ENCODE measurements around the gene TCF7.
A peak's percentile ranks its signal among the peaks of the same experiment; 100 is the strongest.

Gene TCF7

DNA sequence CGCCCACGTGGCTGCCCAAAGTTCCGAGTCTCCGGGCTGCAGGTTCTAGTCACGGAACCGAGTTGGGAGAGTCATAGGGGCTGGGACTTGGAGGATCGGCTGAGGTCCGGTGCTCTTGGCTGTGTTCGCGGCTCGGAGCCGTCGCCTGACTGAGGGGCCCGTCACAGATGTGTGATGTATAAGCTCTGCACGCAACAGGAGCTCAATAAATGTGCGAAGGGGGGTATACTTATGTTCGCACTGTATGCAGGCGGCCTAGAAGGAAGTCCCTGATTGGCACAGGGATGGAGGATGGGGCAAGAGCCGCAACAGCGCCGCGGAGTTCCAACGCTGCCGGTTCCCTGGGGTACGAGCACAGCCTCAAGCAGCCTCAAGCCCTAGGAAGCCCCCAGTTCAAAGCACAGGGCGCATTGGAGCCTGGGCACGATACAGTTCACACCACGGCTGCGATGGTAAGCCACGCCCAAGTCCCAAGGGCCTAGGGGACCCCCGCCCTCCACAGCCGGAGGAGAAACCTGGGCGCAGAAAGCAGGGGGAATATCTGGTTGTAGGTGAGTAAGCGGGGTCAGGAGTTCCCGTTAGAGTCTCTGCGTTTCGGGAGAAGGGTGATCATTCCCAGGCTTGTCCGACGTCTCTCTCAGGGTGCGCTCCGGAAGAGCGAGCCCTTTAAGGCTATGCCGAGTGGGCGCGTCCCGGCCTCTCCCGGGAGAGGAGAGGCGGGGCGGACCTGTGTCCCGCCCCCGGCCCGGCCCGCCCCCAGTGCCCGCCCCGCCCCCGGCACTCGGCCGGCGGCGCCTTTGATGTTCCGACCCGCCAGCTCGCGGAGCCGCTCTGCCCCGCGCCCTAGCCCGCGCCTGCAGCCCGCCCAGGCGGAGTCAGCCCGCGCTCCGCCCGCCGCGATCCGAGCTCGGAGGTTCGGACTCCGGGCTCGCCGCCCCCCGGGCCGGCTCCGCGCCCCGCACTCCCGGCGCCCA lies at the start of gene TCF7:
TCF7 (plus strand) TSS at position 780 of the 974 bp plus-strand sequence. CDS start 226 bp downstream, outside the sequence.
- Mint-ChIP-seq H3K36me3 (peaks cover 44% of the 10 kb centered on the region), H3K4me1 (peaks cover 69% of the 10 kb centered on the region), H3K4me3 (peak within 1 kb of the TSS; percentile 87), H3K27me3 (peaks cover 29% of the 10 kb centered on the region), H3K27ac (peak within 1 kb of the TSS; percentile 95), H3K9me3 (no peaks in the 10 kb centered on the region)
- DNase-seq, result peak; percentile 81
- CTCF ChIA-PET, result interaction anchor here (1.3 to 7.7 kb wide), 2 partner anchors 30 to 73 kb away, joined by 3 to 64 read pairs; no protein-coding TSS in a partner anchor

DNA sequence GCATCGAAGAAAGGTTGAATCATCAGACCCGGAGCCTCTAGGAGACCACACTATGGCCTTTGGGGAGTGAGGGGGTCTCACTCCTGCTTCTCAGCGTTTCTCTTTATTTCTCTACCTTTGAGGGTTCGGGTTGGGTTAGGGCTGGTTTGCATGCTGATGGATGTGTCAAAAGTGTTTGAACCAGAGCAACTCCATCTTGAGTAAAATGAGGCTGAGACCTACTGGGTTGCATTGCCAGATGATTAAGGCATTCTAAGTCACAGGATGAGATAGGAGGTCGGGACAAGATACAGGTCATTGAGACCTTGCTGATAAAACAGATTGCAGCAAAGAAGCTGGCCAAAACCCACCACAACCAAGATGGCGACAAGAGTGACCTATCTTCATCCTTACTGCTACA lies 44.9 kb upstream of the TCF7 start:
- H3K27ac Mint-ChIP-seq, result no peak overlapping the region
- DNase-seq, result no peak
- H3K27me3 Mint-ChIP-seq, result peaks cover 11% of the 10 kb centered on the region
- no peaks in the 10 kb centered on the region for H3K9me3 Mint-ChIP-seq
- H3K4me3 Mint-ChIP-seq, result no peak overlapping the region
- peaks cover 58% of the 10 kb centered on the region for H3K4me1 Mint-ChIP-seq
- H3K36me3 Mint-ChIP-seq, result no peaks in the 10 kb centered on the region
- CTCF ChIA-PET, result interaction anchor here (0.6 to 2.6 kb wide), 8 partner anchors 29 to 105 kb away, joined by 3 to 13 read pairs (median 3); no protein-coding TSS in a partner anchor

DNA sequence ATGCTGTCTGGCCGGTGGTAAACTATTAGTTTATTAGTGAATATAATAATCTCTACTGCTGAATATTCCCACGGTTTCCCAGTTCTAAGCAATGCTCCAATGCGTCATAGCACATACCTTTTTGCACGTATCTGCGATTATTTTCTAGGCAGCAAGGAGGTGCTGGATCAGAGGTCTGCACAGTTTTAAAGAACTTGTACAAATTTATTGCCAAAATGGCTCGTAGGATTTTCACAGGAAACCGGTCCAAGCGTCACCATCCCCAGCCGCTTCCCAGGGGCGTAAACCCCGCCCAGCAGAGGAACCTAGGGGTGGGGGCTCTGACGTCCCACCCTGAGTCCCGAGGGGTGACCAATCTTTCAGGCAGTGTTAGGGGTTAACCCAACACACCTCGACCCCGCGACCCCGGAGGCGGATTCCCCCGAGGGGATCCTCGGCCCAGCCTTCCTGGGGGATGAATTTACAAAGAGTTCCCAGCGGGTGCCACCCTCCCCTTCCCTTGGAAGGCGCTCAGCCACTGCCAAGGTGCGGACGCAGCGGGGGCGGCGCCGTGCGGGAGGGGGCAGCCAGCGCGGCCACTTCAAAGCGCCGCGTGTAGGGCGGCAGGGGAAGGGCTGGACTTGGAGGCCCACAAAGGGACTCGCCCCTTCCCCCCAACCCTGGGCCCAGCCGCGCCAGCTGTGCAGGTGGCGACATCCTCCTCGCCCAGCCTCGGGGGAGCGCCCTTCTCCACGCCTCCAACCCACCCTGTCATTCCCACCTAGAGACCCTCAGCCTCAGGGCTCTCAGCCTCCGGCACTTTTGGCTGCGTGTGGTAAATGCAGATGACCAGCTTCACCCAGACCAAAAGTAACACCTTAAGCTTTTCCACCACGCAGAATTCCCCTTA lies 43.5 kb upstream of the TCF7 start:
- H3K27me3 Mint-ChIP-seq, result peaks cover 11% of the 10 kb centered on the region

DNA sequence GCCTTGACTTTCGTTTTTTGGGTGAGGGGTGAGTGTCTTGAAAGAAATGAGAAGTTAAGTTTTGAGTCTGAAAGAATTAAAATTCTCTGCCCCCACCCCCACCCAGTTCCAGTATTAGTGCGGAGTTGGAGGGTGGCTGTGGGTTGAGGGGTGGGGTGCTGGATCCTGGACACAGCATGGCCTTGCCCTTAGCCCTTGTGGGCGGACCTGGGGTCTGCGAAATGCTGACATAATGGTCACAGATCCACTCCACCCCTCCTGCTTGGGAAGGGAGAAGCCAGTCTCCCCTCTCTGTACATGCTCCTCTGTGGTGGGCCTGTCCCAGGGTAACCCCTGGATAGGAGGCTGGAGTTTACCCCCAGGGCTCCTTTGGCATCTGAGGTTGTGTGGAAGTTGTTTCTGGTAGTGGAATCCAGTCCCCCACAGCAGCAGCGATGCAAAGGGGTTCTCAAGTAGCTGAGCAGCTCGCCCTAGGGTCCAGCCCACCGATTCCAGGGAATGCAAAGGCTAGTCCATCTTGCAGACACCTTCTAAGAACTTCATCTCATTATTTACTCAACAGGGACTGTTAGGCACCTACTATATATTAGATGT lies 42.8 kb upstream of the TCF7 start:
- peak overlapping the region; percentile 22 for H3K27ac Mint-ChIP-seq
- no peaks in the 10 kb centered on the region for H3K36me3 Mint-ChIP-seq
- no peaks in the 10 kb centered on the region for H3K9me3 Mint-ChIP-seq
- peaks cover 64% of the 10 kb centered on the region for H3K4me1 Mint-ChIP-seq
- no peak for DNase-seq
- H3K27me3 Mint-ChIP-seq, result peaks cover 11% of the 10 kb centered on the region
- peak overlapping the region; percentile 53 for H3K4me3 Mint-ChIP-seq
- CTCF ChIA-PET, result interaction anchor here (1.0 to 4.3 kb wide), 8 partner anchors 14 to 74 kb away, joined by 3 to 40 read pairs (median 7); no protein-coding TSS in a partner anchor

More for the DNA sequence above, 43.5 kb upstream of the TCF7 start:
- Mint-ChIP-seq H3K36me3 (no peaks in the 10 kb centered on the region), H3K4me3 (peak overlapping the region; percentile 53), H3K27ac (peak overlapping the region; percentile 16), H3K9me3 (no peaks in the 10 kb centered on the region), H3K4me1 (peaks cover 58% of the 10 kb centered on the region)
- peak; percentile 58 for DNase-seq
- CTCF ChIA-PET, result interaction anchor here (1.6 to 4.3 kb wide), 8 partner anchors 15 to 75 kb away, joined by 5 to 40 read pairs (median 10); no protein-coding TSS in a partner anchor

DNA sequence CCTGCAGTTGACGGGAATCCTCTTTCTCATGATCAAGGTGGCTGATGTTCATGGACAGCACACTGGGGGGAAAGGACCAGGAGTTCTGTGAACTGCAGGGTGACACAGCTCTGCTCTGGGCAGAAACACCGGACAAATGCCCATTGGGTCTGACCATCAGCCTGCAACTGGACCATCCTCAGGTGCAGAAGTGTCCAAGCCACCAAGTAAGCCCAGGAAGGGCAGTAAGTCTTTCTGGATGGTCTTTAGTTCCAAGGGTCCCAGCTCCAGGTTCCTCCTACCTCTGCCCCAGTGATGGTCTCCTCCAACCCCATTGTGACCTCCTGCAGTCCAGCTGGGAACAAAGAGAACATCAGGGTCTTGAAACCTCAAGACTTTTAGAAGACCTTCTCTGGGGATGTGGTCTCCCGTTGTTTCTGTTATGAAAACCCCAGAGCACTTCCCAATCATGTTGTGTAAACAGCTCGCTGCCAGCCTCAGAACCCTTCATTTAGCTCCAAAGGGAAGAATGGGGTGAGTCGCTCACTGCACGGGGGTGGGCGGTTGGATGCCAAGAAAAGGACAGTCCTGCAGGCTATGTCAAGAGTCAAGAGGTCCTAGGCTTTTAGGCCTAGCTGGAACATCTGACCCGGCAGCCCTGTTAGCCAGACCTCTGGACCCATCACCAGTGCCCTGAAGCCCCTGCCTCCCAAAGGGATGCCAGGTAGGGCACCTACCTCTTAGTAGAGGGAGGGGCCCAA lies 41.8 kb upstream of the TCF7 start:
- H3K4me1 Mint-ChIP-seq, result peaks cover 68% of the 10 kb centered on the region
- DNase-seq, result no peak
- H3K4me3 Mint-ChIP-seq, result no peak overlapping the region
- CTCF ChIA-PET, result interaction anchor here (1.0 to 4.3 kb wide), 12 partner anchors 13 to 78 kb away, joined by 3 to 40 read pairs (median 6); no protein-coding TSS in a partner anchor
- H3K27me3 Mint-ChIP-seq, result peaks cover 7% of the 10 kb centered on the region
- H3K27ac Mint-ChIP-seq, result no peak overlapping the region
- H3K9me3 Mint-ChIP-seq, result no peaks in the 10 kb centered on the region
- no peaks in the 10 kb centered on the region for H3K36me3 Mint-ChIP-seq

DNA sequence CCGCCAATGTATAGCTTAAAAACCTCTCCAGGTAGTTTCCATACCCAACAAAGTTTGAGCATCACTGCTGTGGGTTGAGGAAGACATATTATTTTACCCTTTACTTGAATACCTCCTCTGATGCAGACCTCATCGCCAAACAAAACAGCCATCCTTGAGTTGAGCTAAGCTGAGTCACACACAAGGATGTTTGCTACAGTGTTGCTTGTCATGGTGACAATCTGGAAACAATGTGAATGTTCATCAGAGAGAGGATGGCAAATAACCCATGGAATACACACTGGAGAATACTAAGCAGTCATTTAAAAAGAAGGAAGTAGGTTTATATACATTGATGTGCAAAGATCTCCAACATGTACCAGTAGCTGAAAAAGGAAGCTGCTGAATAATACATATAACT lies 41.1 kb upstream of the TCF7 start:
- peaks cover 4% of the 10 kb centered on the region for H3K27me3 Mint-ChIP-seq
- no peak for DNase-seq
- no peaks in the 10 kb centered on the region for H3K36me3 Mint-ChIP-seq
- H3K4me3 Mint-ChIP-seq, result no peak overlapping the region
- CTCF ChIA-PET, result interaction anchor here (1.0 to 4.3 kb wide), 10 partner anchors 19 to 74 kb away, joined by 3 to 40 read pairs (median 5); no protein-coding TSS in a partner anchor
- H3K4me1 Mint-ChIP-seq, result peaks cover 68% of the 10 kb centered on the region
- H3K27ac Mint-ChIP-seq, result no peak overlapping the region
- no peaks in the 10 kb centered on the region for H3K9me3 Mint-ChIP-seq

DNA sequence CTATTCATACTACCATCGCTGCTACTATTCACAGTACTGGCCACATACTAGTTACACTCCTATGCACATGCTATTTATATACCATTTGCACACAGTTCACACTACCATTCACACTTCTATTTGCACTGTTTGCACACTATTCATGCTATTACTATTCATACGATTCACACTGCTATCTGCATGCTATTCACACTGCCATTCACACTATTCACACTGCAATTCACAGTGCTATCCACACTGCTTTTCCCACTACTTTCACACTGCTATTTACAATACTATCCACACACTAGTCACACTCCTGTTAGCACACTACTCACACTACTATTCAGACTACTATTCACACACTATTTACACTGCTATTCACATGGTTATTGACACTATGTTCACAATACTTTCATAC lies 39.4 kb upstream of the TCF7 start:
- H3K27ac Mint-ChIP-seq, result no peak overlapping the region
- peaks cover 4% of the 10 kb centered on the region for H3K27me3 Mint-ChIP-seq
- no peak for DNase-seq
- peaks cover 66% of the 10 kb centered on the region for H3K4me1 Mint-ChIP-seq
- no peaks in the 10 kb centered on the region for H3K36me3 Mint-ChIP-seq
- H3K4me3 Mint-ChIP-seq, result no peak overlapping the region
- no peaks in the 10 kb centered on the region for H3K9me3 Mint-ChIP-seq
- CTCF ChIA-PET, result interaction anchor here (4.0 to 4.3 kb wide), 2 partner anchors 26 to 65 kb away, joined by 31 to 40 read pairs; no protein-coding TSS in a partner anchor

DNA sequence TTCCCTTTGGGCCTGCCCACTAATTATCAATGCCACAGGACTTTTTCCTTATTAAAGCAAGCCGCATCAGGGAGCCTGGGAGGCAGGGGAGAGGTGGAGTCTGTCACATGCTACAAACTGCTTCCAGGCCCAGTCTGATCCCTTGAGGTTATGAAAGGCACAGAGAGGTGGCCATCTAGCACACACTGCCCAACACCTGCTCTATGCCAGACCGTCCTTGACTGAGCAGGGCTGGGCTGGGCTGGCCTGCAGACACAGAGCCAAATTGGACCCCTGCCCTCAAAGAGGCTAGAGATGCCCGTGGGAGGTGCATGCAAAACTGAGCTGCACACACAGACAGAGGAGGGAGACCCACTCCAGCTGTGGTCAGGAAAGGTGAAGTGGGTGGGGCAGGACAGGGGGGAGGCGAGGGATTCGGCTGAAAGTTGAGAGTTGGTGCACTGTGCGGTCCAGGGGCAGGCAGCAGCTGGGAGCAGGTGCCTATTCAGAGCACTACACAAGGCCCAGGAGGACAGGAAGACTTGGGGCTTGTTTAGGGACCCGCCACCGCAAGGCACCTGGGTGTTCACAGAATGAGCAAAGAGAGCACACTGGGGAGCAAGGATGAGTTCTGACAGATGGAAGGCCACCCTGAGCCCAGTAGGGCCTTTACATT lies 36.4 kb upstream of the TCF7 start:
- Mint-ChIP-seq H3K4me3 (no peak overlapping the region), H3K27ac (peak overlapping the region; percentile 94), H3K4me1 (peaks cover 61% of the 10 kb centered on the region), H3K27me3 (no peaks in the 10 kb centered on the region), H3K9me3 (no peaks in the 10 kb centered on the region), H3K36me3 (no peaks in the 10 kb centered on the region)
- DNase-seq, result peak; percentile 54
- CTCF ChIA-PET, result interaction anchor here (1.0 to 2.9 kb wide), 3 partner anchors 9 to 38 kb away, joined by 4 to 19 read pairs (median 8); no protein-coding TSS in a partner anchor

DNA sequence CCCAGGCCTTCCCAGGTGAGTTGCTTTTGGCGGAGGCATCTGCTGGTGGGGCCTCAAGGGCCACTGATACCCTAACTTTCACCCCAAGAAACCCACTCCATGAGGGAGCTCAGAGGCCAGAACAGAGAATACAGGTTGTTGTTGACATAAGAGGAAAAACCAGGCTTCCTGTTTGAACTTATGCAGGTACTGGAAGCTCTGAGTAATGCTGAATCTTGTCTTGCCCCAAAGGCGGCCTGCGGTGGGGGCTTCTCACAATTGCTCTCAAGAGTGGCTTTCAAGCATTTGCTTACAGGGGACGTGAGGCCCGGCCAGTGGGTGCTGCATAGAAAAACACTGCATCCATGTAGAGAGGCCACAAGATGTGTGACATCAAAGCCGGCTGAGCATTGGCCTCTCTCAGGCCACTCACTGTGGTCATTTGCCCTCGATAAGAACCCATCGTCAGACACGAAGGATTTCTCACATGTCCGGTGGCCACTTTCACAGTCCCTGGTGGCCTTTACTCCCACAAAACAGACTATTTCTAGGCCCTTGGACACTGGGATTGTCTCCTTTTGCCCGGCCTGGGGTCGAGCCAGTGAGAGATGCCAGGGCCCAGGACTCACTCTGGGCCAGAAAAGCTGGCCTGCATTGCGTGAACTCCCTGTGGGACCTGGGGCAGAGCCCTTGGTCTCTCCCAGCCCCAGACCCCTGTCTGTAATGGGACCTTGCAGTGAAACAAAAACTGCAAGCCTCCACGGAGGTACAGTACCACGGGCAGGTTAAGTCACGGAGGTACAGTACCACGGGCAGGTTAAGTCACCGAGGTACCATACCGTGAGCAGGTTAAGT lies 34.5 kb upstream of the TCF7 start:
- H3K4me3 Mint-ChIP-seq, result no peak overlapping the region
- peaks cover 69% of the 10 kb centered on the region for H3K4me1 Mint-ChIP-seq

DNA sequence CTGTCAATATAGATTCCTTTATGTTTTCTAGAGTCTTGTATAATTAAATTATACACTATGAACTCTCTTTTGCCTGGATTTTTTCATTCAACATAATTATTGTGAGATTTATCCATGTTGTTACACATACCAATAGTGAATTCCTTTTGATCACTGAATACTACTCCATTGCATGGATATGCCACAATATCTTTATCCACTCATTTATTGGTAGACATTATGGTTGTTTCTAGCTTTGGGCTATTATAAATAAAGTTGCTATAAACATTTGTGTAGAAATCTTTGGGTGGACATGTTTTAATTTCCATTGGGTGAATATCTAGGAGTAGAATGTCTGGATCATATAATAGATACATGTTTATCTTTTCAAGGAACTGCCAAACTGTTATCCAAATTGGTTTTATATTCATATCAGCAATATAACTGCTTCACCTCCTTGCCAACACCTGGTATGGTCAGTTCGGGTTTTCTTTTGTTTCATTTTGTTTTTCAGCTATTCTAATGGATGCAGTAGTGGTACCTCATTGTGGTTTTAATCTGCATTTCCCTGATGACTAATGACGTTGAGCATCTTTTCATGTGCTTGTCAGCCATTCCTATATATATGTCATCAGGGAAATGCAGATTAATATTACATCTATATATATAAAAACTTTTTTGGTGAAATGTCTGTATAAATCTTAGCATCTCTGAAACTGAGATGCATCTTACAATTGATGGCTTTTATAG lies 32.1 kb upstream of the TCF7 start:
- CTCF ChIA-PET, result interaction anchor here (0.9 to 7.2 kb wide), 4 partner anchors 15 to 43 kb away, joined by 3 to 34 read pairs (median 9); no protein-coding TSS in a partner anchor
- Mint-ChIP-seq H3K27me3 (peaks cover 4% of the 10 kb centered on the region), H3K27ac (no peak overlapping the region), H3K4me1 (peaks cover 78% of the 10 kb centered on the region), H3K9me3 (no peaks in the 10 kb centered on the region), H3K4me3 (no peak overlapping the region), H3K36me3 (no peaks in the 10 kb centered on the region)
- DNase-seq, result no peak

More for the DNA sequence above, 34.5 kb upstream of the TCF7 start:
- Mint-ChIP-seq H3K36me3 (no peaks in the 10 kb centered on the region), H3K27me3 (peaks cover 4% of the 10 kb centered on the region), H3K27ac (peak overlapping the region; percentile 94), H3K9me3 (no peaks in the 10 kb centered on the region)
- CTCF ChIA-PET, result interaction anchor here (1.0 to 7.2 kb wide), 4 partner anchors 21 to 67 kb away, joined by 3 to 34 read pairs (median 9); no protein-coding TSS in a partner anchor
- DNase-seq, result peak; percentile 78

DNA sequence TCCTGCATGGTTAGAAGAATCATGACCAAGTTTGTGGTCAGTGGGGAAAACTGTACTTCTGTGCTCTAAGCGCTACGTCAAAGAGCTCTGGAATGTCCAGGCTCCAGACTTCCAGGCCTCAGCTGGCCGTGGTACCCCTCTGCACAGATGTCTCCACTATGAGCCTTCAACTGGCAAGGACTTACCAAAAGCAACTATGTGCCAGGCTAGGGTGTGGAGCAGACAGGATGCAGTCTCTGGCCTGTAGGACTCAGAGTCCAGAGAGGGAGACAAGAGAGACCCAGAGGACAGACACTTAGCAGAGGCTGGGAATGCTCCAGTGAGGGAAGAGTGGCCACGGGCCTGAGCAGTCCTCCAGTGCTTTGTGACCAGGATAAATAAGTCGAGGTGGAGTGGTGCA lies 31.0 kb upstream of the TCF7 start:
- H3K4me1 Mint-ChIP-seq, result peaks cover 79% of the 10 kb centered on the region
- no peak overlapping the region for H3K27ac Mint-ChIP-seq
- no peaks in the 10 kb centered on the region for H3K9me3 Mint-ChIP-seq
- H3K4me3 Mint-ChIP-seq, result no peak overlapping the region
- H3K36me3 Mint-ChIP-seq, result no peaks in the 10 kb centered on the region
- H3K27me3 Mint-ChIP-seq, result peaks cover 4% of the 10 kb centered on the region
- DNase-seq, result no peak
- CTCF ChIA-PET, result interaction anchor here (1.2 to 7.2 kb wide), 5 partner anchors 14 to 44 kb away, joined by 3 to 34 read pairs (median 5); partner anchors contain the start of gene TCF7

Measured in activated naive CD4-positive, alpha-beta T cell treated with anti-CD3 and anti-CD28 coated beads, Interleukin-2, amount 10 ng/mL, durations not matched to agents 7 days and 5 days (primary cell).